NCI-H1092 (cell line): Measurements from ENCODE around the gene ZNF516.
"Not testable (repeated sequence)": the region's sequence is repeated elsewhere in the genome, so short reads cannot be mapped to it uniquely, and the experiment has no call there.

Source experiments
- DNase-seq: peaks from one replicate; lab custom pipeline; 2025; lab: John Stamatoyannopoulos, UW

The ZNF516 gene

GRCh38 chr18:76490670-76491472, 4.2 kb downstream of the ZNF516 start:
- no peak for DNase-seq

- no peak for DNase-seq
Observed at GRCh38 chr18:76490033-76490432, 5.0 kb downstream of the ZNF516 start.

- no peak for DNase-seq
Observed at GRCh38 chr18:76489081-76489480, 6.0 kb downstream of the ZNF516 start.

GRCh38 chr18:76488190-76488589, 6.9 kb downstream of the ZNF516 start:
- no peak for DNase-seq

- no peak for DNase-seq
Observed at GRCh38 chr18:76487782-76488181, 7.3 kb downstream of the ZNF516 start.

GRCh38 chr18:76487070-76487469, 8.0 kb downstream of the ZNF516 start:
- no peak for DNase-seq

- no peak for DNase-seq
Observed at GRCh38 chr18:76486574-76486973, 8.5 kb downstream of the ZNF516 start.

- no peak for DNase-seq
Observed at GRCh38 chr18:76486038-76486437, 9.0 kb downstream of the ZNF516 start.

- DNase-seq, result no peak
Observed at GRCh38 chr18:76484749-76485387, 10.2 kb downstream of the ZNF516 start.

GRCh38 chr18:76483780-76484179, 11.3 kb downstream of the ZNF516 start:
- no peak for DNase-seq

GRCh38 chr18:76482971-76483691, 11.9 kb downstream of the ZNF516 start:
- DNase-seq, result no peak

GRCh38 chr18:76482267-76482666, 12.8 kb downstream of the ZNF516 start:
- no peak for DNase-seq

- DNase-seq, result no peak
Observed at GRCh38 chr18:76480913-76481312, 14.1 kb downstream of the ZNF516 start.

- DNase-seq, result no peak
Observed at GRCh38 chr18:76479351-76480238, 15.4 kb downstream of the ZNF516 start.

GRCh38 chr18:76476665-76477561, 18.1 kb downstream of the ZNF516 start:
- no peak for DNase-seq

- no peak for DNase-seq
Observed at GRCh38 chr18:76475450-76476194, 19.4 kb downstream of the ZNF516 start.

- no peak for DNase-seq
Observed at GRCh38 chr18:76474824-76475223, 20.2 kb downstream of the ZNF516 start.

GRCh38 chr18:76473521-76473920, 21.5 kb downstream of the ZNF516 start:
- DNase-seq, result not testable (repeated sequence)

GRCh38 chr18:76472829-76473228, 22.2 kb downstream of the ZNF516 start:
- no peak for DNase-seq

GRCh38 chr18:76471593-76471992, 23.4 kb downstream of the ZNF516 start:
- DNase-seq, result no peak
